Activated CD4-positive, alpha-beta memory T cell treated with anti-CD3 and anti-CD28 coated beads for 36 hours (primary cell): ENCODE data around the gene FGF2. TPM values are rescaled to one million over a fixed set of nuclear protein-coding genes. Genes with fewer than 3 reads are reported as not detected.
"Not testable (repeated sequence)": the region's sequence is repeated elsewhere in the genome, so short reads cannot be mapped to it uniquely, and the experiment has no call there.

ENCODE experiments used
- CTCF ChIA-PET: fragments of 350-600 bp; sonication (Branson Sonifier 250); formaldehyde crosslinking; loops from one replicate; lab custom pipeline; 2021; ENCODE audit warnings: antibody characterized with exemption, inconsistent platforms; lab: Charles Lee
- POLR2A ChIA-PET: fragments of 350-600 bp; sonication (Branson Sonifier 250); formaldehyde crosslinking; loops from one replicate; lab custom pipeline; 2021; ENCODE audit warnings: antibody characterized with exemption; lab: Charles Lee
- DNase-seq: peaks from one replicate; pipeline ENCODE4 v3.0.0-alpha.2; 2020
- H3K27ac Mint-ChIP-seq: one replicate; pipeline ENCODE4 v1.8.0; 2021; ENCODE audit warnings: mixed read lengths
- H3K27me3 Mint-ChIP-seq: one replicate; pipeline ENCODE4 v1.8.0; 2021; ENCODE audit warnings: mixed read lengths
- H3K36me3 Mint-ChIP-seq: one replicate; pipeline ENCODE4 v1.8.0; 2021; ENCODE audit warnings: mixed read lengths
- H3K4me1 Mint-ChIP-seq: one replicate; pipeline ENCODE4 v1.8.0; 2021; ENCODE audit warnings: low read depth, mixed read lengths
- H3K4me3 Mint-ChIP-seq: one replicate; pipeline ENCODE4 v1.8.0; 2021; ENCODE audit warnings: mild to moderate bottlenecking, mixed read lengths
- H3K9me3 Mint-ChIP-seq: one replicate; pipeline ENCODE4 v1.8.0; 2021; ENCODE audit warnings: mixed read lengths
- intact Hi-C: fragments of 100-400 bp; cut with micrococcal nuclease; formaldehyde crosslinking; loops from one replicate; pipeline ENCODE4 v1.15.1; 2023
- total RNA-seq, 2 experiments: library from RNA; stranded (reverse); gene quantifications; one replicate each; pipeline ENCODE4 v1.2.3, GENCODE V29; 2021

The FGF2 gene
- total RNA-seq, 2 experiments from 2014 or later: 0.36 to 0.56 TPM

GRCh38 chr4:122832732-122833131 lies 6.1 kb downstream of the FGF2 start:
- CTCF ChIA-PET: interaction anchor here (1.0 kb wide), 1 partner anchor 82 kb away, joined by 3 read pairs; no protein-coding TSS in a partner anchor

GRCh38 chr4:122833999-122834398 lies 7.4 kb downstream of the FGF2 start:
- H3K4me1 Mint-ChIP-seq: peaks cover 2% of the 10 kb centered on the region
- no peak for DNase-seq
- H3K36me3 Mint-ChIP-seq: no peaks in the 10 kb centered on the region
- intact Hi-C loops: no loop called here
- peaks cover 29% of the 10 kb centered on the region for H3K27me3 Mint-ChIP-seq
- no peak overlapping the region for H3K4me3 Mint-ChIP-seq
- POLR2A ChIA-PET: no interaction called here
- H3K9me3 Mint-ChIP-seq: no peaks in the 10 kb centered on the region
- no peak overlapping the region for H3K27ac Mint-ChIP-seq
- CTCF ChIA-PET: interaction anchor here (0.9 kb wide), 1 partner anchor 76 kb away, joined by 3 read pairs; no protein-coding TSS in a partner anchor

More at GRCh38 chr4:122832732-122833131, 6.1 kb downstream of the FGF2 start:
- H3K4me1 Mint-ChIP-seq: peaks cover 10% of the 10 kb centered on the region
- POLR2A ChIA-PET: no interaction called here
- H3K27ac Mint-ChIP-seq: no peak overlapping the region
- no peak overlapping the region for H3K4me3 Mint-ChIP-seq
- H3K36me3 Mint-ChIP-seq: no peaks in the 10 kb centered on the region
- peaks cover 40% of the 10 kb centered on the region for H3K27me3 Mint-ChIP-seq
- no peak for DNase-seq
- intact Hi-C loops: no loop called here
- H3K9me3 Mint-ChIP-seq: no peaks in the 10 kb centered on the region

GRCh38 chr4:122836941-122837340 lies 10.3 kb downstream of the FGF2 start:
- CTCF ChIA-PET: no interaction called here
- intact Hi-C loops: no loop called here
- POLR2A ChIA-PET: no interaction called here

GRCh38 chr4:122838034-122838433 lies 11.4 kb downstream of the FGF2 start:
- Mint-ChIP-seq H3K36me3 (no peaks in the 10 kb centered on the region), H3K27me3 (peaks cover 5% of the 10 kb centered on the region), H3K4me1 (no peaks in the 10 kb centered on the region), H3K4me3 (no peak overlapping the region), H3K27ac (no peak overlapping the region), H3K9me3 (no peaks in the 10 kb centered on the region)
- intact Hi-C loops: no loop called here
- ChIA-PET CTCF (no interaction called here), POLR2A (no interaction called here)
- DNase-seq: no peak

More at GRCh38 chr4:122836941-122837340, 10.3 kb downstream of the FGF2 start:
- Mint-ChIP-seq H3K4me1 (no peaks in the 10 kb centered on the region), H3K9me3 (no peaks in the 10 kb centered on the region), H3K27ac (no peak overlapping the region), H3K4me3 (no peak overlapping the region), H3K36me3 (no peaks in the 10 kb centered on the region), H3K27me3 (peaks cover 10% of the 10 kb centered on the region)
- no peak for DNase-seq

GRCh38 chr4:122842392-122842791 lies 15.8 kb downstream of the FGF2 start:
- H3K4me3 Mint-ChIP-seq: no peak overlapping the region
- H3K36me3 Mint-ChIP-seq: no peaks in the 10 kb centered on the region
- intact Hi-C loops: no loop called here
- DNase-seq: no peak
- peaks cover 6% of the 10 kb centered on the region for H3K27me3 Mint-ChIP-seq
- ChIA-PET POLR2A (no interaction called here), CTCF (no interaction called here)
- H3K4me1 Mint-ChIP-seq: peaks cover 6% of the 10 kb centered on the region
- H3K27ac Mint-ChIP-seq: no peak overlapping the region
- H3K9me3 Mint-ChIP-seq: no peaks in the 10 kb centered on the region

- POLR2A ChIA-PET: no interaction called here
These were observed 16.4 kb downstream of the FGF2 start for GRCh38 chr4:122842984-122843531.

GRCh38 chr4:122844391-122844790 lies 17.8 kb downstream of the FGF2 start:
- CTCF ChIA-PET, H3K4me3 Mint-ChIP-seq, DNase-seq, H3K27ac Mint-ChIP-seq, H3K27me3 Mint-ChIP-seq, intact Hi-C loops, H3K4me1 Mint-ChIP-seq, H3K36me3 Mint-ChIP-seq, H3K9me3 Mint-ChIP-seq, POLR2A ChIA-PET: not testable (repeated sequence)

More at GRCh38 chr4:122842984-122843531, 16.4 kb downstream of the FGF2 start:
- H3K4me3 Mint-ChIP-seq: no peak overlapping the region
- CTCF ChIA-PET: no interaction called here
- intact Hi-C loops: no loop called here
- H3K27me3 Mint-ChIP-seq: peaks cover 6% of the 10 kb centered on the region
- H3K27ac Mint-ChIP-seq: no peak overlapping the region
- no peaks in the 10 kb centered on the region for H3K36me3 Mint-ChIP-seq
- peaks cover 6% of the 10 kb centered on the region for H3K4me1 Mint-ChIP-seq
- H3K9me3 Mint-ChIP-seq: no peaks in the 10 kb centered on the region
- no peak for DNase-seq

GRCh38 chr4:122845066-122845465 lies 18.4 kb downstream of the FGF2 start:
- H3K27me3 Mint-ChIP-seq: peaks cover 5% of the 10 kb centered on the region
- CTCF ChIA-PET: no interaction called here

GRCh38 chr4:122845760-122846159 lies 19.1 kb downstream of the FGF2 start:
- no peaks in the 10 kb centered on the region for H3K9me3 Mint-ChIP-seq
- no peaks in the 10 kb centered on the region for H3K36me3 Mint-ChIP-seq
- H3K27me3 Mint-ChIP-seq: peaks cover 5% of the 10 kb centered on the region
- intact Hi-C loops: no loop called here
- POLR2A ChIA-PET: interaction anchor here (0.6 kb wide), 1 partner anchor 179 kb away, joined by 3 read pairs; no protein-coding TSS in a partner anchor
- peaks cover 6% of the 10 kb centered on the region for H3K4me1 Mint-ChIP-seq
- no peak for DNase-seq
- H3K4me3 Mint-ChIP-seq: no peak overlapping the region
- CTCF ChIA-PET: no interaction called here
- no peak overlapping the region for H3K27ac Mint-ChIP-seq

More at GRCh38 chr4:122845066-122845465, 18.4 kb downstream of the FGF2 start:
- Mint-ChIP-seq H3K9me3 (no peaks in the 10 kb centered on the region), H3K36me3 (no peaks in the 10 kb centered on the region), H3K4me1 (peaks cover 6% of the 10 kb centered on the region), H3K4me3 (no peak overlapping the region), H3K27ac (no peak overlapping the region)
- intact Hi-C loops: no loop called here
- DNase-seq: no peak
- POLR2A ChIA-PET: no interaction called here

GRCh38 chr4:122847931-122848330 lies 21.3 kb downstream of the FGF2 start:
- Mint-ChIP-seq H3K27me3 (peaks cover 5% of the 10 kb centered on the region), H3K4me1 (peaks cover 6% of the 10 kb centered on the region), H3K9me3 (no peaks in the 10 kb centered on the region), H3K36me3 (no peaks in the 10 kb centered on the region), H3K4me3 (no peak overlapping the region), H3K27ac (no peak overlapping the region)
- CTCF ChIA-PET: no interaction called here
- no peak for DNase-seq
- intact Hi-C loops: no loop called here
- POLR2A ChIA-PET: interaction anchor here (1.0 kb wide), 1 partner anchor 113 kb away, joined by 3 read pairs; no protein-coding TSS in a partner anchor

- H3K27ac Mint-ChIP-seq, H3K4me1 Mint-ChIP-seq, intact Hi-C loops, CTCF ChIA-PET, H3K9me3 Mint-ChIP-seq, H3K4me3 Mint-ChIP-seq, POLR2A ChIA-PET, DNase-seq, H3K27me3 Mint-ChIP-seq, H3K36me3 Mint-ChIP-seq: not testable (repeated sequence)
These were observed 23.2 kb downstream of the FGF2 start for GRCh38 chr4:122849789-122850188.

GRCh38 chr4:122851568-122851967 lies 24.9 kb downstream of the FGF2 start:
- DNase-seq: no peak
- H3K27me3 Mint-ChIP-seq: peaks cover 4% of the 10 kb centered on the region
- H3K4me1 Mint-ChIP-seq: no peaks in the 10 kb centered on the region
- H3K9me3 Mint-ChIP-seq: no peaks in the 10 kb centered on the region
- no peak overlapping the region for H3K4me3 Mint-ChIP-seq
- intact Hi-C loops: no loop called here
- H3K36me3 Mint-ChIP-seq: no peaks in the 10 kb centered on the region
- ChIA-PET CTCF (interaction anchor here (1.4 kb wide), 2 partner anchors 24 to 249 kb away, joined by 3 read pairs; no protein-coding TSS in a partner anchor), POLR2A (no interaction called here)
- H3K27ac Mint-ChIP-seq: no peak overlapping the region
